RWPE1 (cell line): ENCODE measurements around the gene GLIPR2.

ENCODE experiments used
- CTCF ChIA-PET: fragments of 350-600 bp; sonication (Branson Sonifier 250); formaldehyde crosslinking; extraction: SDS; loops from one replicate; lab custom pipeline; 2021; lab: Yijun Ruan, JAX
- POLR2A ChIA-PET: fragments of 400-600 bp; formaldehyde crosslinking; extraction: SDS; loops from one replicate; lab custom pipeline; 2020; ENCODE audit warnings: antibody characterized with exemption; ENCODE audit not compliant: low non-redundant PET; lab: Yijun Ruan, JAX
- DNase-seq: peaks from one replicate; pipeline ENCODE4 v3.0.0; 2012; ENCODE audit warnings: low spot score
- H3K27ac ChIP-seq: fragments of 450-650 bp; 2 replicates; pipeline ENCODE4 v1.5.1; 2017
- CTCF ChIP-seq: fragments of 450-650 bp; conservative IDR thresholded peaks from 2 replicates; pipeline ENCODE4 v1.5.1; 2017; ENCODE audit warnings: low read depth, mild to moderate bottlenecking

Gene GLIPR2

GRCh38 chr9:36207016-36207415, 70.5 kb downstream of the GLIPR2 start:
- no peak for DNase-seq
- no peak for TF ChIP-seq CTCF
- ChIA-PET CTCF (no interaction called here), POLR2A (no interaction called here)
- 0 out of 2 replicates have a peak overlapping the region, but pooled peaks have one; percentile 1 for H3K27ac ChIP-seq

- no peak overlapping the region for H3K27ac ChIP-seq
- DNase-seq, result no peak
- POLR2A ChIA-PET, result interaction anchor here (0.7 kb wide), 1 partner anchor 16 kb away, joined by 3 read pairs; no protein-coding TSS in a partner anchor
- TF ChIP-seq CTCF, result no peak
- CTCF ChIA-PET, result no interaction called here
Measured at GRCh38 chr9:36207546-36208012, 71.0 kb downstream of the GLIPR2 start.

- no peak for DNase-seq
- H3K27ac ChIP-seq, result no peak overlapping the region
- ChIA-PET POLR2A (no interaction called here), CTCF (interaction anchor here (0.9 kb wide), 1 partner anchor 20 kb away, joined by 3 read pairs; no protein-coding TSS in a partner anchor)
- no peak for TF ChIP-seq CTCF
Measured at GRCh38 chr9:36208521-36209253, 72.2 kb downstream of the GLIPR2 start.

- POLR2A ChIA-PET, result no interaction called here
- H3K27ac ChIP-seq, result peak overlapping the region; percentile 8
Measured at GRCh38 chr9:36210722-36211121, 74.2 kb downstream of the GLIPR2 start.

GRCh38 chr9:36211510-36211909, 75.0 kb downstream of the GLIPR2 start:
- POLR2A ChIA-PET, result no interaction called here
- H3K27ac ChIP-seq, result 0 out of 2 replicates have a peak overlapping the region, but pooled peaks have one; percentile 4
- CTCF ChIA-PET, result interaction anchor here (0.6 kb wide), 1 partner anchor 176 kb away, joined by 3 read pairs; no protein-coding TSS in a partner anchor
- no peak for DNase-seq
- no peak for TF ChIP-seq CTCF

More at GRCh38 chr9:36210722-36211121, 74.2 kb downstream of the GLIPR2 start:
- CTCF ChIA-PET, result interaction anchor here (0.6 kb wide), 1 partner anchor 198 kb away, joined by 4 read pairs; no protein-coding TSS in a partner anchor
- no peak for TF ChIP-seq CTCF
- no peak for DNase-seq

- ChIA-PET CTCF (interaction anchor here (0.6 kb wide), 1 partner anchor 35 kb away, joined by 3 read pairs; no protein-coding TSS in a partner anchor), POLR2A (no interaction called here)
- DNase-seq, result no peak
- peak overlapping the region; percentile 7; the same call in 1 of the 2 replicates for H3K27ac ChIP-seq
- no peak for TF ChIP-seq CTCF
Measured at GRCh38 chr9:36213387-36213786, 76.9 kb downstream of the GLIPR2 start.
